Right hindlimb (tissue), 1 donor: ENCODE data around the gene SPINT4.
"Not testable (repeated sequence)": the region's sequence is repeated elsewhere in the genome, so short reads cannot be mapped to it uniquely, and the experiment has no call there.

ENCODE experiments used
- DNase-seq: peaks from one replicate; pipeline ENCODE4 v3.0.0-alpha.2; 2018

The SPINT4 gene

GRCh38 chr20:45722047-45722446, at the start of gene SPINT4:
Gene SPINT4 (plus strand): TSS chr20:45722347. CDS start chr20:45722368, 21 bp downstream.
- no peak for DNase-seq

GRCh38 chr20:45672765-45673164, 49.4 kb upstream of the SPINT4 start:
- DNase-seq = no peak

- no peak for DNase-seq
Observed at GRCh38 chr20:45679650-45680049, 42.5 kb upstream of the SPINT4 start.

- no peak for DNase-seq
Observed at GRCh38 chr20:45685896-45686295, 36.3 kb upstream of the SPINT4 start.

GRCh38 chr20:45693346-45693745, 28.8 kb upstream of the SPINT4 start:
- DNase-seq = not testable (repeated sequence)

GRCh38 chr20:45695496-45695895, 26.7 kb upstream of the SPINT4 start:
- no peak for DNase-seq

- DNase-seq = no peak
Observed at GRCh38 chr20:45701104-45701503, 21.0 kb upstream of the SPINT4 start.

- no peak for DNase-seq
Observed at GRCh38 chr20:45701873-45702272, 20.3 kb upstream of the SPINT4 start, which contains the start of gene WFDC13. Gene WFDC13 (plus strand): TSS chr20:45702038. CDS start chr20:45702124, 86 bp downstream.

- no peak for DNase-seq
Observed at GRCh38 chr20:45704969-45705637, 17.0 kb upstream of the SPINT4 start, which contains the start of gene WFDC10B. Gene WFDC10B (minus strand): TSS chr20:45705019. CDS start chr20:45685992, 19,027 bp downstream.

- DNase-seq = not testable (repeated sequence)
Observed at GRCh38 chr20:45716141-45716688, 5.9 kb upstream of the SPINT4 start.

GRCh38 chr20:45725134-45725533, 3.0 kb downstream of the SPINT4 start:
- DNase-seq = no peak

GRCh38 chr20:45727044-45727443, 4.9 kb downstream of the SPINT4 start:
- DNase-seq = no peak

GRCh38 chr20:45732199-45732598, 10.1 kb downstream of the SPINT4 start:
- DNase-seq = no peak

- DNase-seq = no peak
Observed at GRCh38 chr20:45735552-45735951, 13.4 kb downstream of the SPINT4 start.

GRCh38 chr20:45735988-45736387, 13.8 kb downstream of the SPINT4 start:
- no peak for DNase-seq

GRCh38 chr20:45742596-45742995, 20.4 kb downstream of the SPINT4 start:
- DNase-seq = no peak

- DNase-seq = no peak
Observed at GRCh38 chr20:45745015-45745414, 22.9 kb downstream of the SPINT4 start.

- no peak for DNase-seq
Observed at GRCh38 chr20:45751721-45752120, 29.6 kb downstream of the SPINT4 start.

GRCh38 chr20:45752746-45753145, 30.6 kb downstream of the SPINT4 start:
- no peak for DNase-seq

- no peak for DNase-seq
Observed at GRCh38 chr20:45758096-45758495, 35.9 kb downstream of the SPINT4 start.

- not testable (repeated sequence) for DNase-seq
Observed at GRCh38 chr20:45759921-45760320, 37.8 kb downstream of the SPINT4 start.

- DNase-seq = not testable (repeated sequence)
Observed at GRCh38 chr20:45761966-45762365, 39.8 kb downstream of the SPINT4 start.

- not testable (repeated sequence) for DNase-seq
Observed at GRCh38 chr20:45764618-45765282, 42.6 kb downstream of the SPINT4 start.

GRCh38 chr20:45765307-45765875, 43.2 kb downstream of the SPINT4 start:
- DNase-seq = no peak
